T-helper 17 cell (primary cell): ENCODE results near the gene CCR7. TPM values are rescaled to one million over a fixed set of nuclear protein-coding genes. Genes with fewer than 3 reads are reported as not detected.
A peak's percentile ranks its signal among the peaks of the same experiment; 100 is the strongest.
"Not testable (repeated sequence)": the region's sequence is repeated elsewhere in the genome, so short reads cannot be mapped to it uniquely, and the experiment has no call there.

ENCODE experiments used
- ATAC-seq: fragments of 150-1000 bp; cut with Tn5 transposase; 2 replicates; pipeline ENCODE4 v1.10.0; 2021; ENCODE audit warnings: mild to moderate bottlenecking, moderate library complexity
- DNase-seq, 3 donors: peaks; one replicate each; pipeline versions ENCODE4 v3.0.0 to v3.0.0-alpha.2; 2020 to 2021
- H3K9me3 ChIP-seq: one replicate; pipeline ENCODE4 v1.7.0; 2013; ENCODE audit warnings: low read length, mild to moderate bottlenecking; ENCODE audit not compliant: control insufficient read depth, poor library complexity, severe bottlenecking
- H3K27ac Mint-ChIP-seq: one replicate; pipeline ENCODE4 v1.8.0; 2022; ENCODE audit warnings: mild to moderate bottlenecking, moderate library complexity, mixed read lengths
- H3K27me3 Mint-ChIP-seq: one replicate; pipeline ENCODE4 v1.8.0; 2022; ENCODE audit warnings: mixed read lengths
- H3K36me3 Mint-ChIP-seq: one replicate; pipeline ENCODE4 v1.8.0; 2022; ENCODE audit warnings: low read depth, mixed read lengths
- H3K4me1 Mint-ChIP-seq: one replicate; pipeline ENCODE4 v1.8.0; 2022; ENCODE audit warnings: mild to moderate bottlenecking, mixed read lengths
- H3K4me3 Mint-ChIP-seq: one replicate; pipeline ENCODE4 v1.8.0; 2022; ENCODE audit warnings: mild to moderate bottlenecking, moderate library complexity, mixed read lengths
- total RNA-seq, 4 donors: library from RNA in 2 of 4; stranded (reverse) in 2 of 4; gene quantifications; one replicate each; pipeline ENCODE4 v1.2.3 and lab custom pipeline; 2022 to 2026

Gene CCR7
- total RNA-seq, 2 donors from 2014 or later: 165 to 182 TPM

GRCh38 chr17:40604327-40605080 is 39.2 kb upstream of the CCR7 start:
- H3K36me3 Mint-ChIP-seq: peaks cover 3% of the 10 kb centered on the region
- H3K4me3 Mint-ChIP-seq: peak overlapping the region; percentile 73
- H3K4me1 Mint-ChIP-seq: peaks cover 68% of the 10 kb centered on the region
- ATAC-seq (no peak), DNase-seq (no peak)
- no peaks in the 10 kb centered on the region for H3K9me3 ChIP-seq
- peak overlapping the region; percentile 100 for H3K27ac Mint-ChIP-seq
- H3K27me3 Mint-ChIP-seq: no peaks in the 10 kb centered on the region

DNA sequence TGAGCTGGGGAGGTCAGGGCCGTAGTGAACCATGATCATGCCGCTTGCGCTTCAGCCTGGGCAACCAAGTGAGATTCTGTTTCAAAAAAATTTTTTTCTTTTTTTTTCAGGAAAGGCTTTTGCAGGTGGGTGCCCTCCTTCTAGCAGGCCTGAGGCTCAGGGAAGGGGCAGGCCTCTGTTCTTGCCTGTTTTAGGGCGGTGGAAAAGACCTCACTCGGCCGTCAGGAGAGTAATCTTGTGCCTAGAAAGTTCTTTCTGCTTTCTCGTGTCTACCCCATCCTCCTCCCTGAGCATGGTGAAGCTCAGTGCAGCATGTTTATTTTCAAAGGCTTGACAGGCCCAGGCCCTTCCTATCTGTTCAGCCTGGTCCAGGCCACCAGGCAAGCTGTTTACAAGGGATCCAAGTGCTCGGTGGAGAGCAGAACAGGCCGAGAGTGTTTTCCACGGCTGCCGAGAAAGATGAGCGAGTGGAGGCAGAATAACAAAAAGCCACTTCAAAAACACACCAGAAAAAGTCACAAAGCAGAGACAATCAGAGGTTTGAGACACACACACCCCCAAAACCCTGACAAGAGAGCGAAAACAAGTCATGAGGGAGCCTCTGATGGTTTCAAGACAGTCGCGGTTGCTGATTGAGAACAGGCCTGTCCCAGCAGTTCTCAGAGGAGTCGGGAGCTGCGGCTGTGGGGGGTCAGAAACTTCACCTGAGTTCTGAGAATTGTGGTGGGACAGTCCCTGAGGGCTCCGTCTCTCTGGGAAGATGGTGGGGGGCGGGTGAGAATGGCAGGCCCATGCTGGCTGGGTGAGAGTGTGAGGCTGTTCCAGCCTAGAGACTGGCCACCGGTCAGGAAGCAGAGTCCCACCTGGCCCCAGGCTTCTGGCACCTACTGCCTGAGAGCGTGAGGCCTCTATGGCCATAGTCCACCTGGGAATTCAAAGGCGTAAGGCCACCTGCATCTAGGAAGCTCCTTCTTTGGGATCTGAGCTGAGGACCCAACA is 37.5 kb upstream of the CCR7 start:
- no peaks in the 10 kb centered on the region for H3K9me3 ChIP-seq
- Mint-ChIP-seq H3K4me1 (peaks cover 71% of the 10 kb centered on the region), H3K27ac (peak overlapping the region; percentile 100), H3K36me3 (peaks cover 3% of the 10 kb centered on the region), H3K27me3 (no peaks in the 10 kb centered on the region), H3K4me3 (peak overlapping the region; percentile 86)
- peak; percentile 40 for ATAC-seq
- DNase-seq: peak in 2 of 3 donors; percentile 36 to 55

GRCh38 chr17:40600486-40601046 is 35.3 kb upstream of the CCR7 start:
- no peaks in the 10 kb centered on the region for H3K27me3 Mint-ChIP-seq
- H3K4me3 Mint-ChIP-seq: peak overlapping the region; percentile 13
- H3K36me3 Mint-ChIP-seq: peaks cover 3% of the 10 kb centered on the region
- H3K27ac Mint-ChIP-seq: peak overlapping the region; percentile 100
- no peaks in the 10 kb centered on the region for H3K9me3 ChIP-seq
- peaks cover 73% of the 10 kb centered on the region for H3K4me1 Mint-ChIP-seq
- DNase-seq: no peak
- no peak for ATAC-seq

DNA sequence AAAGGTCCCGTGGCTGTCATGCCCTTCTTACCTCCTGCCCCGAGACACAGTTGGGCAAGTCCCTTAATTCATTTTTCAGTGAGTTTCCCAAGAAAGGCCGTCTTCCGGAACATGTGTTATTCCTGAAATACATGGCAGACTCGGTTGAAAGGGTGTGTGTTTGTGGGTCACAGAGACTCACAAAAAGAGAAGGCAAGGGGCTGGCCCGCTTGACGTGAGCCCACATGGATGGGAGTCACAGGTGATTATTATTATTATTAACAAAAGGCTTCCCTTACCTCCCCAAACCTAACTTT is 34.1 kb upstream of the CCR7 start:
- Mint-ChIP-seq H3K27me3 (no peaks in the 10 kb centered on the region), H3K27ac (peak overlapping the region; percentile 100), H3K36me3 (peaks cover 3% of the 10 kb centered on the region), H3K4me3 (peak overlapping the region; percentile 83), H3K4me1 (peaks cover 68% of the 10 kb centered on the region)
- no peaks in the 10 kb centered on the region for H3K9me3 ChIP-seq
- DNase-seq (no peak), ATAC-seq (no peak)

DNA sequence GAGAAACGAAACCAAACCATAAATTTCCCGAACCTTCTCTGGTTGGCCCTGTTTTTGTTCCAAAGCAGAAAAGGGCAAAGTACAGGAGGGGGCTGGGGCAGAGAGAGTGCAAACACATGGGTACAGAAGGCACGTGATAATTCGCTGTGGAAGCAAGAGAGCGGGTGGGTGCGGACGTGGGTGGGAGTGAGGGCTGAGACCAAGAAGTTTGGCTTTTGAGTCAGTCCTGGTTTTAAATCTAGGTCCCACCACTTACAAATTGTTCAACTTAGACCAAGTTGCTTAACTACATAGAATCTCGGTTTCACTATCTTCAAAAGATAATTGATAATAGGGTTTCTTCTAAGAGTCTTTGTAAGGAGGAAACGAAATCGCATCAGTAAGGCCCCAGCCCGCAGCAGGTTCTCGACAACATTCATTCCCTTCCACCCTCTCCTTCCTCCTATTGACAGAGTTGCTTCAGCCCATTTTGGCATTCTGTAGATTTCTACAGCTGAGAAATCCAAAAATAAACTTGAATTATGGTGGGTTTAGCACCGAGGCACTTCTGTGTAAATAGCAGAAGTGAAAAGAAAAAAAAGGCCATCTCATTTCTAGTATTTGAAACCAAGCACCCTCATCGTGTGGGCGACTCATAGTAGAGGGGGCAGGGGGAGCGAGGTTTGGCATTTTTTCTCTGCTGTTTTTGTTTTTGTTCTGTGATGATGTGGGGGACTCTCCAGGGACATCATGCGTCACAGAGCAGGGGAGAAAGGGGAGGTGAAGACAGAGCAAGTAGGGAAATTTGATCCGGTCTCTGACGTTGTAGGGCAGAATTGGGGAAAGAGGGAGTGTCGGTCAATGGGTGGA is 33.6 kb upstream of the CCR7 start:
- peak overlapping the region; percentile 83 for H3K4me3 Mint-ChIP-seq
- DNase-seq (peak; percentile 38 to 66 (median 58)), ATAC-seq (peak; percentile 82)
- peaks cover 62% of the 10 kb centered on the region for H3K4me1 Mint-ChIP-seq
- H3K36me3 Mint-ChIP-seq: peaks cover 3% of the 10 kb centered on the region
- H3K9me3 ChIP-seq: no peaks in the 10 kb centered on the region
- peak overlapping the region; percentile 100 for H3K27ac Mint-ChIP-seq
- H3K27me3 Mint-ChIP-seq: no peaks in the 10 kb centered on the region

- peaks cover 3% of the 10 kb centered on the region for H3K36me3 Mint-ChIP-seq
- DNase-seq (no peak), ATAC-seq (no peak)
- peaks cover 62% of the 10 kb centered on the region for H3K4me1 Mint-ChIP-seq
- no peaks in the 10 kb centered on the region for H3K9me3 ChIP-seq
- H3K27me3 Mint-ChIP-seq: no peaks in the 10 kb centered on the region
- H3K27ac Mint-ChIP-seq: peak overlapping the region; percentile 100
- peak overlapping the region; percentile 83 for H3K4me3 Mint-ChIP-seq
These were observed 33.0 kb upstream of the CCR7 start for GRCh38 chr17:40598301-40598618.

- peaks cover 57% of the 10 kb centered on the region for H3K4me1 Mint-ChIP-seq
These were observed 32.5 kb upstream of the CCR7 start for GRCh38 chr17:40597556-40598300.

GRCh38 chr17:40597156-40597555 is 31.9 kb upstream of the CCR7 start:
- Mint-ChIP-seq H3K36me3 (no peaks in the 10 kb centered on the region), H3K27ac (peak overlapping the region; percentile 100), H3K4me3 (peak overlapping the region; percentile 43), H3K27me3 (no peaks in the 10 kb centered on the region), H3K4me1 (peaks cover 53% of the 10 kb centered on the region)
- ATAC-seq: no peak
- H3K9me3 ChIP-seq: no peaks in the 10 kb centered on the region
- no peak for DNase-seq

More at GRCh38 chr17:40597556-40598300, 32.5 kb upstream of the CCR7 start:
- DNase-seq (no peak), ATAC-seq (no peak)
- H3K9me3 ChIP-seq: no peaks in the 10 kb centered on the region
- no peaks in the 10 kb centered on the region for H3K27me3 Mint-ChIP-seq
- H3K36me3 Mint-ChIP-seq: peaks cover 2% of the 10 kb centered on the region
- peak overlapping the region; percentile 83 for H3K4me3 Mint-ChIP-seq
- peak overlapping the region; percentile 100 for H3K27ac Mint-ChIP-seq

- no peak for ATAC-seq
- H3K36me3 Mint-ChIP-seq: no peaks in the 10 kb centered on the region
- no peak overlapping the region for H3K4me3 Mint-ChIP-seq
- peak overlapping the region; percentile 100 for H3K27ac Mint-ChIP-seq
- H3K4me1 Mint-ChIP-seq: peaks cover 45% of the 10 kb centered on the region
- no peak for DNase-seq
- no peaks in the 10 kb centered on the region for H3K27me3 Mint-ChIP-seq
- H3K9me3 ChIP-seq: no peaks in the 10 kb centered on the region
These were observed 31.1 kb upstream of the CCR7 start for GRCh38 chr17:40596261-40596919.

GRCh38 chr17:40590742-40591141 is 25.5 kb upstream of the CCR7 start:
- H3K27me3 Mint-ChIP-seq: no peaks in the 10 kb centered on the region
- ATAC-seq (no peak), DNase-seq (no peak)
- no peaks in the 10 kb centered on the region for H3K9me3 ChIP-seq
- H3K36me3 Mint-ChIP-seq: no peaks in the 10 kb centered on the region
- H3K4me3 Mint-ChIP-seq: no peak overlapping the region
- H3K4me1 Mint-ChIP-seq: peaks cover 31% of the 10 kb centered on the region
- H3K27ac Mint-ChIP-seq: no peak overlapping the region

- Mint-ChIP-seq H3K36me3 (no peaks in the 10 kb centered on the region), H3K27me3 (no peaks in the 10 kb centered on the region), H3K27ac (peak overlapping the region; percentile 79), H3K4me3 (peak overlapping the region; percentile 28), H3K4me1 (peaks cover 27% of the 10 kb centered on the region)
- DNase-seq: no peak
- peak; percentile 30 for ATAC-seq
- H3K9me3 ChIP-seq: peaks cover 4% of the 10 kb centered on the region
These were observed 23.3 kb upstream of the CCR7 start for GRCh38 chr17:40588552-40588951.

- peak overlapping the region; percentile 5 for H3K4me3 Mint-ChIP-seq
- not testable (repeated sequence) for H3K27me3 Mint-ChIP-seq, H3K9me3 ChIP-seq, ATAC-seq, H3K36me3 Mint-ChIP-seq, DNase-seq
- peaks cover 42% of the 10 kb centered on the region for H3K4me1 Mint-ChIP-seq
- H3K27ac Mint-ChIP-seq: peak overlapping the region; percentile 25
These were observed 21.0 kb upstream of the CCR7 start for GRCh38 chr17:40586264-40586663.
